ENCODE measurements around the gene CRAMP1. TPM values are rescaled to one million over a fixed set of nuclear protein-coding genes. Genes with fewer than 3 reads are reported as not detected.

CRAMP1 gene
- total RNA-seq, 2 experiments from 2014 or later = 23.9 to 25.2 TPM

GRCh38 chr16:1621851-1622250 lies 9.7 kb downstream of the CRAMP1 start:
- Mint-ChIP-seq H3K4me1 (ENCODE audit: low read depth) (peaks cover 19% of the 10 kb centered on the region), H3K9me3 (ENCODE audit: insufficient read depth) (no peaks in the 10 kb centered on the region), H3K27me3 (ENCODE audit: low read depth) (no peaks in the 10 kb centered on the region), H3K4me3 (no peak overlapping the region), H3K27ac (no peak overlapping the region), H3K36me3 (ENCODE audit: low read depth) (peaks cover 53% of the 10 kb centered on the region)
- no peak for DNase-seq
- no peak for ATAC-seq
- CTCF ChIA-PET = no interaction called here
- POLR2A ChIA-PET = no interaction called here

- ChIA-PET CTCF (interaction anchor here (1.2 kb wide), 1 partner anchor 303 kb away, joined by 3 read pairs; no protein-coding TSS in a partner anchor), POLR2A (no interaction called here)
- Mint-ChIP-seq H3K27me3 (ENCODE audit: low read depth) (no peaks in the 10 kb centered on the region), H3K27ac (no peak overlapping the region), H3K4me3 (no peak overlapping the region), H3K9me3 (ENCODE audit: insufficient read depth) (no peaks in the 10 kb centered on the region), H3K36me3 (ENCODE audit: low read depth) (peaks cover 33% of the 10 kb centered on the region), H3K4me1 (ENCODE audit: low read depth) (peaks cover 2% of the 10 kb centered on the region)
- DNase-seq (no peak), ATAC-seq (no peak)
These were observed 14.2 kb downstream of the CRAMP1 start for GRCh38 chr16:1626327-1626726.

DNA sequence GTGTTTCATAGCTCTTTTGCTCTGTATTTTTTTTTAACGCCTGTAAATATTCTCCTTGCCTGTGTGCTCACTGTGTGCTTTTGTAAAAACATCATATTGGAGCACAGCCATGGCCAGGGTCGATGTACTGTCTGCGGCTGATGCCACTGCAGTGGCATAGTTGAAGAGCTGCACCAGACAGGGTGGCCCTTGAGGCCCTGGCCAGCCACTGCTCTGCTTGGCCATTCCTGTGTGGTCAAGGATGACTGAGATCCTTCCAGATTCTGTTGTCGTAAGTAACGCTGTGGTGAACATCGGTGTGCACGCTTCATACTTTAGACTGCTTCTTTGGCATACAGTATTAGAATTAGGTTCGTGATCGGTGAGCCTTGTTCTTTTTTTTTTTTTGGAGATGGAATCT lies 14.6 kb downstream of the CRAMP1 start:
- ChIA-PET CTCF (no interaction called here), POLR2A (no interaction called here)
- Mint-ChIP-seq H3K36me3 (ENCODE audit: low read depth) (peaks cover 33% of the 10 kb centered on the region), H3K9me3 (ENCODE audit: insufficient read depth) (no peaks in the 10 kb centered on the region), H3K4me1 (ENCODE audit: low read depth) (peaks cover 1% of the 10 kb centered on the region), H3K27ac (no peak overlapping the region), H3K4me3 (no peak overlapping the region), H3K27me3 (ENCODE audit: low read depth) (no peaks in the 10 kb centered on the region)
- DNase-seq (no peak), ATAC-seq (no peak)

DNA sequence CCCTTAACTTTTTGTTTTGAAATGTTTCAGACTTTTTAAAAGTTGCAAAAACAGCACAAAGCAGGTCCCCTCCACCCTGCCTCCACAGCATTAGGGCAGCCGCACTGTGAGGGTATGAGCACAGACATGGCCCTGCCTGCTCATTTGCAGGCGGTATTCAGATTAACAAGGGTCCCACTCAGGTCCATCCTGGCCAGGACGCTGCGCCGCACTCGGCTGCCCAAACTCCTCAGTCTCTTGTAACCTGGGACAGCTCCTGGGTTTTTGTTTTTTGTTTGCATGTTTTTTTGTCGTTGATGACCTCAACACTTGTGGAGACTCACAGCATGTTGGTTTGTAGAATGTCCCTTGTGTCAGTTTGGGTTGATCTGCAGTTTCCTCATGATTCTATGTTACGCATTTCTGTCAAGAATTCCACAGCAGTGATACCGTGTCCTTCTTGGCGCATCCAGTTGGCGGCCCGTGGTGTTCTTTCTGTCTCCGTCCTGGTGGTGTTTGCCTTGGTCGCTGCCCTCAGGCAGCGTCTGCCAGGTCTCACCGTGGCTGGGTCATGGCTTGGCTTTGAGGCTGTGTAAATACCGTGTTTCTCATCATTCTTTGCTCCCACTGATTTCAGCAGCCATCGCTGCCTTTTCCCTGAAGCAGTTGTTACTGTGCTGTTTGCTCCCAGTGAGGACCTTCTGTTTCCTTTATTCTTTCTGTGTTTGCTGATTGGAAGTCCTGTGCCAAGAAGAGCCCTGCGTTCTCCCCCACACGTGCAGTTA lies 18.5 kb downstream of the CRAMP1 start:
- ATAC-seq = no peak
- H3K27ac Mint-ChIP-seq = no peak overlapping the region
- H3K27me3 Mint-ChIP-seq (ENCODE audit: low read depth) = no peaks in the 10 kb centered on the region
- no peak overlapping the region for H3K4me3 Mint-ChIP-seq
- H3K4me1 Mint-ChIP-seq (ENCODE audit: low read depth) = peaks cover 2% of the 10 kb centered on the region
- ChIA-PET POLR2A (no interaction called here), CTCF (no interaction called here)
- DNase-seq = no peak
- no peaks in the 10 kb centered on the region for H3K9me3 Mint-ChIP-seq (ENCODE audit: insufficient read depth)
- H3K36me3 Mint-ChIP-seq (ENCODE audit: low read depth) = peaks cover 42% of the 10 kb centered on the region

DNA sequence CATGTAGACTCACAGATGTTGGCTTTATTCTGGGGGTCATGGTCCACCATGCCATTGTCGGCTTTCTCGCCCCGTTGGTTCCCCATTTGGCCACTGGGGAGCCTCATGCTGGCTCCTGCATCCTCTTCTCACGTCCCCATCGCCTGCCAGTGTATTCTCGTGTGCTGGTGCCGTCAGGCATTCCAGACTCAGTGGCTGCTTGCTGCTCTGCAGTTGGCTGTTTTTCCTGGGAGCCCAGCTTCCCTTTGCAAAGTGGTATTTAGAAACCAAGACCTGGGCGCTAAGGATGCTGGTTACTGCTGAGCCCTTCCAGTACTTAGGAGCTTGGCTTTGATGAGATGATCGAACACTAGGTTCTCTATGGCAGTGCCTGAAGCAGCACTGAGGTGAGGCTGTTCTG lies 19.1 kb downstream of the CRAMP1 start:
- H3K36me3 Mint-ChIP-seq (ENCODE audit: low read depth) = peaks cover 42% of the 10 kb centered on the region

DNA sequence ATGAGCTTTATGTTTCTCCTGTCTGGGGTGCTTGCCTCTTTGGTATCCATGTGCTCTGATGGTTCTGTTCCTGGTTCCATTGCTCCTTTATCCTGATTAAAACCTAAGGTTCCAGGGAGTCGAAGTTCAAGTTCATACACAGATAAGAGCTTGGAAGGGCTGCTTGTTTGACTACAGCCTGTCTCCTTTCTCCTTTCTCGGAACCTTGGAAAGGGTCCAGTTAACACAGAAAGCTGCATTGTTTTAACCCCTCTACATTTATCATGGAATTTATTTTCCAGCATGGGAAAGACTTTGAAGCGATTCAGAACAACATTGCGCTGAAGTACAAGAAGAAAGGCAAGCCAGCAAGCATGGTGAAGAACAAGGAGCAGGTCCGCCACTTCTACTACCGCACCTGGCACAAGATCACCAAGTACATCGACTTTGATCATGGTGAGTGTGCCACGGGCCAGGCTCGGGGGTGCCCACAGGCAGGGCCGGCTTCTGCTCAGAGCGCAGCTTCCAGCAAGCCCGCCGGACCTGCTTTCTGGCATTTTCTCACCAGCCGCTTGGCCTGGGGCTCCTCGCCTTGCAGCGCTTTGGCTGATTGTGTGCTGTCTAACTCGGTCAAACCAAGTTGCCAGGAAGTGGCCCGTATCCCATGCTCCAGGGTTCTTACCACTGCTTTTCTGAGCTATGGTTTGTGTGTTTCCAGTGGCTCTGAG lies 19.9 kb downstream of the CRAMP1 start:
- no peaks in the 10 kb centered on the region for H3K9me3 Mint-ChIP-seq (ENCODE audit: insufficient read depth)
- H3K27ac Mint-ChIP-seq = no peak overlapping the region
- ChIA-PET POLR2A (no interaction called here), CTCF (interaction anchor here (1.2 kb wide), 1 partner anchor 70 kb away, joined by 3 read pairs; no protein-coding TSS in a partner anchor)
- no peak overlapping the region for H3K4me3 Mint-ChIP-seq
- H3K4me1 Mint-ChIP-seq (ENCODE audit: low read depth) = peaks cover 2% of the 10 kb centered on the region
- no peaks in the 10 kb centered on the region for H3K27me3 Mint-ChIP-seq (ENCODE audit: low read depth)
- ATAC-seq (no peak), DNase-seq (no peak)
- peaks cover 34% of the 10 kb centered on the region for H3K36me3 Mint-ChIP-seq (ENCODE audit: low read depth)

More for the DNA sequence above, 19.1 kb downstream of the CRAMP1 start:
- no peak overlapping the region for H3K4me3 Mint-ChIP-seq
- H3K4me1 Mint-ChIP-seq (ENCODE audit: low read depth) = peaks cover 2% of the 10 kb centered on the region
- POLR2A ChIA-PET = no interaction called here
- DNase-seq (no peak), ATAC-seq (no peak)
- CTCF ChIA-PET = interaction anchor here (1.2 kb wide), 1 partner anchor 71 kb away, joined by 3 read pairs; no protein-coding TSS in a partner anchor
- no peak overlapping the region for H3K27ac Mint-ChIP-seq
- no peaks in the 10 kb centered on the region for H3K9me3 Mint-ChIP-seq (ENCODE audit: insufficient read depth)
- H3K27me3 Mint-ChIP-seq (ENCODE audit: low read depth) = no peaks in the 10 kb centered on the region

- Mint-ChIP-seq H3K4me1 (ENCODE audit: low read depth) (peaks cover 2% of the 10 kb centered on the region), H3K27ac (no peak overlapping the region), H3K36me3 (ENCODE audit: low read depth) (peaks cover 32% of the 10 kb centered on the region), H3K9me3 (ENCODE audit: insufficient read depth) (no peaks in the 10 kb centered on the region), H3K4me3 (no peak overlapping the region), H3K27me3 (ENCODE audit: low read depth) (no peaks in the 10 kb centered on the region)
- POLR2A ChIA-PET = no interaction called here
- CTCF ChIA-PET = no interaction called here
- DNase-seq (no peak), ATAC-seq (no peak)
These were observed 20.4 kb downstream of the CRAMP1 start for GRCh38 chr16:1632638-1632970.

DNA sequence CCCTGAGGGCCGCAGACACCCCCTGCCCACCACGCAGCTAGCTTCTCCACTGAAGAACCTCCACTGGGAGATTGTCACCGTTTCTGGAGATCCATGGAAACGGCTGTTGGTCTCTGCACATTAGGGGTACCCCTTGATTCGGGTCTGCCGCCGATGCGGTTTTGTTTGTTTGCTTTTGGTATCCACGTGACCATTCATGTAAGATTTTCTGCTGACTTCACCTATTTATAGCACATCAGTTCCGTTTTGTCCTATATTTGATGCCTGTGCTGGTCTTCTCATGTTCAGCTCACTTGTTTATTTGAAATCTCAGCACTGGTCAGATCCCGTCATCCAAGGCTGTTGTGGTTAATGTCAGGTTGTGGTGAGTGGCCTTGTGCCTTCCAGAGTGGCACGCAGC lies 21.1 kb downstream of the CRAMP1 start:
- POLR2A ChIA-PET = no interaction called here
- peaks cover 2% of the 10 kb centered on the region for H3K4me1 Mint-ChIP-seq (ENCODE audit: low read depth)
- H3K36me3 Mint-ChIP-seq (ENCODE audit: low read depth) = peaks cover 34% of the 10 kb centered on the region
- DNase-seq (no peak), ATAC-seq (no peak)
- no peaks in the 10 kb centered on the region for H3K9me3 Mint-ChIP-seq (ENCODE audit: insufficient read depth)
- H3K27ac Mint-ChIP-seq = no peak overlapping the region
- CTCF ChIA-PET = no interaction called here
- no peak overlapping the region for H3K4me3 Mint-ChIP-seq
- no peaks in the 10 kb centered on the region for H3K27me3 Mint-ChIP-seq (ENCODE audit: low read depth)

DNA sequence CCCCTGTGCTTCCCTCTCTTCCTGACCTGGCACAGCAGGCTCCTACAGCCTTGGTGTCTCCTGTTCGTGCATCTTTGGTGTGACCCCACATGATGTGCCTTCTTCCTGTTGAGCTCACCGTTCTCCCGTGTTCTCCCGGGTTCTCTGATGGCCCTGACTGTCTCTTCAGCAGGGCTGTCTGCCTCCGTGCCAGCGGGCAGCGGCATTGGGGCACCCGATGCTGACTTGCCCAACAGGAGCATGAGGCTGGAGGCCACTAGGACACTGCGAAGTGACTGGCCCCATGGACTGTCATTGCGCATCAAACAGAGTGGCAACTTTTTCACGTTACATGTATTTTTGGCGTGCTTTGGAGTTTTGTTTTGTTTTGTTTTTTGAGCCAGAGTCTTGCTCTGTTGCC lies 22.4 kb downstream of the CRAMP1 start:
- no peak overlapping the region for H3K4me3 Mint-ChIP-seq
- no peaks in the 10 kb centered on the region for H3K9me3 Mint-ChIP-seq (ENCODE audit: insufficient read depth)
- peaks cover 35% of the 10 kb centered on the region for H3K36me3 Mint-ChIP-seq (ENCODE audit: low read depth)
- H3K27ac Mint-ChIP-seq = no peak overlapping the region
- ChIA-PET POLR2A (no interaction called here), CTCF (no interaction called here)
- peaks cover 2% of the 10 kb centered on the region for H3K4me1 Mint-ChIP-seq (ENCODE audit: low read depth)
- DNase-seq = no peak
- ATAC-seq = no peak
- H3K27me3 Mint-ChIP-seq (ENCODE audit: low read depth) = no peaks in the 10 kb centered on the region

DNA sequence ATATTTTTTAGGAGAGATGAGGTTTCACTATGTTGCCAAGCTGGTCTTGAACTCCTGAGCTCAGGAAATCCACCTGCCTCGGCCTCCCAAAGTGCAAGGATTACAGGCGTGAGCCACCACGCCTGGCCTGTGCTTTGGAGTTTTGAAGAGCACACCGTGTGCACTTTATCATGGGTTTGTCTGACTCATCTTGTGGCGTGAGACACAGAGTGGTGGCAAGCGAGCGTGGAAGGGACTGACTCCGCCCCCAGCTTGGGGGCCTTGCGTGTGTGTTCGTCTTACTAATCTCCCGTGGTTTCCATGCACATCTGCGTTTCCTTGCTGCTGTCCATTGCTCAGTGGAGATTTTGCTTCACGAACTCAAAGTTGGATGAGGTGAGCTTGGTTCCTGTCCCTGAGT lies 22.9 kb downstream of the CRAMP1 start:
- peaks cover 37% of the 10 kb centered on the region for H3K36me3 Mint-ChIP-seq (ENCODE audit: low read depth)
- H3K27me3 Mint-ChIP-seq (ENCODE audit: low read depth) = no peaks in the 10 kb centered on the region
- H3K4me1 Mint-ChIP-seq (ENCODE audit: low read depth) = peaks cover 2% of the 10 kb centered on the region
- no peak overlapping the region for H3K27ac Mint-ChIP-seq
- H3K9me3 Mint-ChIP-seq (ENCODE audit: insufficient read depth) = no peaks in the 10 kb centered on the region
- DNase-seq (no peak), ATAC-seq (no peak)
- ChIA-PET CTCF (no interaction called here), POLR2A (no interaction called here)
- H3K4me3 Mint-ChIP-seq = no peak overlapping the region

DNA sequence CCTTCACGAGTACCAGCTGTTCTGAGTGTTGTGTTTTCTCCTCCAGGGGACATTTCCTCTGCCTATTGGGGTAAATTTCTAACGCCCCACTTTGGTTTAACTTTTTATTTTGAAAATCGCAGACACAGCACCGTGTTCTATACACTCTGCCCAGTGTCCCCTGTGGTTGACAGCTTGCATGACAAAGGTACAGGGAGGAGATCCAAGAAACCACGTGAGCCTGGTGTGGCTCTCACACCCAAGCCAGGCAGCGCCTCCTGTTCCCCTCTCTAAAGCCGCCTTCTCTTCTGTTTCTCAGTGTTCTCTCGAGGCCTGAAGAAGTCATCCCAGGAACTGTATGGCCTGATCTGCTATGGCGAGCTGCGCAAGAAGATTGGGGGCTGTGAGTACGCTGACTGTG lies 25.4 kb downstream of the CRAMP1 start:
- POLR2A ChIA-PET = no interaction called here

GRCh38 chr16:1638757-1639156 lies 26.6 kb downstream of the CRAMP1 start:
- ChIA-PET CTCF (no interaction called here), POLR2A (no interaction called here)
- no peak for ATAC-seq
- Mint-ChIP-seq H3K9me3 (ENCODE audit: insufficient read depth) (no peaks in the 10 kb centered on the region), H3K4me3 (no peak overlapping the region), H3K4me1 (ENCODE audit: low read depth) (peaks cover 5% of the 10 kb centered on the region), H3K36me3 (ENCODE audit: low read depth) (peaks cover 54% of the 10 kb centered on the region), H3K27ac (no peak overlapping the region), H3K27me3 (ENCODE audit: low read depth) (no peaks in the 10 kb centered on the region)
- no peak for DNase-seq

More for the DNA sequence above, 25.4 kb downstream of the CRAMP1 start:
- H3K27me3 Mint-ChIP-seq (ENCODE audit: low read depth) = no peaks in the 10 kb centered on the region
- CTCF ChIA-PET = interaction anchor here (0.7 kb wide), 1 partner anchor 68 kb away, joined by 3 read pairs; no protein-coding TSS in a partner anchor
- no peak overlapping the region for H3K27ac Mint-ChIP-seq
- H3K9me3 Mint-ChIP-seq (ENCODE audit: insufficient read depth) = no peaks in the 10 kb centered on the region
- peaks cover 58% of the 10 kb centered on the region for H3K36me3 Mint-ChIP-seq (ENCODE audit: low read depth)
- ATAC-seq (no peak), DNase-seq (no peak)
- H3K4me3 Mint-ChIP-seq = no peak overlapping the region
- peaks cover 5% of the 10 kb centered on the region for H3K4me1 Mint-ChIP-seq (ENCODE audit: low read depth)
